Measurements from ENCODE around the gene RMND1. TPM values are rescaled to one million over a fixed set of nuclear protein-coding genes. Genes with fewer than 3 reads are reported as not detected.

Gene RMND1
- polyA plus RNA-seq, 4 donors: 17.5 to 53.6 (median 32.3) TPM

DNA sequence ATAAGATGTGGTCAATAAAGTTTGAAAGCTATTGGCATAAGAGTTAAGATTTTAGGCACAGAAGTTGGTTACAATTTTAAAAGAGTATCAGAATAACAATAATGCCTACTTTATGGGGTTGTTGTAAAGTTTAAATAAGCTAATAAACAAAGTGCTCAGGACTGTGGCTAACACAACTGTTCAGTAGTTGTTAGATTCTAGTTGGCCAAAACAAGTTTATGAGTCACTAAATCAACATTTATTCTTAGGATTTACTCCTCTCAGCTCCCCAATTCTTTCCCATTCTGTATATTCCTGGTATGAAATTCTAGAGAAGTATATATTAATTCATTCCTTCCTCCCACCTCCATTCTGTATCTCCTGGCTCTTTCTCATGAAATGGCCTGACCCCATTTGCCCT lies 14.5 kb downstream of the RMND1 start:
- DNase-seq (no peak), FAIRE-seq (no peak)
- H3K27ac ChIP-seq (ENCODE audit: low read depth in 1 of 3, low read length in 2 of 3): peak overlapping the region in 1 of 3 donors; percentile 64

DNA sequence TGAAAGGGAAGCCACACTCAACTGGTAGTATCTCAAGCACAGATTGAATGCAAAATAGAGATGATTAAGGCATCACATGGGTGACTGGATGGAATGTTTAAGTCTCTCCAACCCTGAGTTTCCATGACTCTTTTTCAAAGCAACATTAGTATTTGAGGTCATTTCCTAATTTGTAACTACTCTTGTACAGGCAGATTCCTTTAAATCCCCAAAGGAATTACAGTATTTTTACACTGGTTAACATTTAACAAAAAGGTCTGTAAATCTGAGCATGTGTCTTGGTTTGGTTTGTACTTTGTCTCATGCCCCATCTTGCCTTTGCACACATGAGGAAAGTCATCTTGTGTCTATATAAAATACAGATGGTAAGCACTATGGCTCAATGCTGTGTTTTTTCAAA lies 15.1 kb downstream of the RMND1 start:
- FAIRE-seq: no peak
- DNase-seq: peak in 1 of 2 donors; percentile 67
- Histone ChIP-seq H3K9me3 (ENCODE audit: control insufficient read depth in 2 of 2, insufficient read depth in 1 of 2, low read depth in 1 of 2, low read length in 1 of 2) (no peaks in the 10 kb centered on the region), H3K4me1 (ENCODE audit: control insufficient read depth in 3 of 3, insufficient read depth in 2 of 3, low read depth in 1 of 3, low read length in 2 of 3) (peaks cover 4 to 21% (median 4%) of the 10 kb centered on the region in 3 donors), H3K27ac (ENCODE audit: low read depth in 1 of 3, low read length in 2 of 3) (peak overlapping the region in 1 of 3 donors; percentile 64), H3K4me3 (ENCODE audit: low read depth in 1 of 3, low read length in 3 of 3) (no peak overlapping the region), H3K27me3 (ENCODE audit: control insufficient read depth in 3 of 3, insufficient read depth in 3 of 3, low read length in 3 of 3) (no peaks in the 10 kb centered on the region), H3K36me3 (ENCODE audit: control insufficient read depth in 3 of 3, insufficient read depth in 2 of 3, low read depth in 1 of 3, low read length in 3 of 3) (peaks cover 0 to 29% (median 6%) of the 10 kb centered on the region in 3 donors)

More for the DNA sequence above, 14.5 kb downstream of the RMND1 start:
- Histone ChIP-seq H3K27me3 (ENCODE audit: control insufficient read depth in 3 of 3, insufficient read depth in 3 of 3, low read length in 3 of 3) (no peaks in the 10 kb centered on the region), H3K4me3 (ENCODE audit: low read depth in 1 of 3, low read length in 3 of 3) (no peak overlapping the region), H3K4me1 (ENCODE audit: control insufficient read depth in 3 of 3, insufficient read depth in 2 of 3, low read depth in 1 of 3, low read length in 2 of 3) (peaks cover 4 to 23% (median 4%) of the 10 kb centered on the region in 3 donors), H3K36me3 (ENCODE audit: control insufficient read depth in 3 of 3, insufficient read depth in 2 of 3, low read depth in 1 of 3, low read length in 3 of 3) (peaks cover 0 to 28% (median 5%) of the 10 kb centered on the region in 3 donors), H3K9me3 (ENCODE audit: control insufficient read depth in 2 of 2, insufficient read depth in 1 of 2, low read depth in 1 of 2, low read length in 1 of 2) (no peaks in the 10 kb centered on the region)

DNA sequence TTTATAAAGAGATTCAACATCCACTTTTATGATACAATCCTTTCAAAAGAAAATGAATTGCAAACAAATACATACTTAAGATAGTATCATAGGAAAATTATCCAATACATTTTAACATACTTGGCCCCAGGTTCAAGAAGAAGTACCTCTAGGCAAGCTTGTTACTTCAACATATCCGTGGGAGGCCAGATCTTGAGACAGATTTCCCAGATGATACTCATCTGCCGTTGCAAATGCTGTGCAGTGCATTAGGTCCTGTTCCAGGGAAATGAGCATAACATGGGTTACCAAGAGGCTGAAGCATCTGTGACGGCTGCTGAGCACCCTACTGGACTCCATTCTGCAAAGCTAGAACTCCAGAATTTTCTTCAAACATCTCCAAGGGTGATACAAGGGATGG lies 15.6 kb downstream of the RMND1 start:
- no peak for DNase-seq
- Histone ChIP-seq H3K9me3 (ENCODE audit: control insufficient read depth in 2 of 2, insufficient read depth in 1 of 2, low read depth in 1 of 2, low read length in 1 of 2) (no peaks in the 10 kb centered on the region), H3K36me3 (ENCODE audit: control insufficient read depth in 3 of 3, insufficient read depth in 2 of 3, low read depth in 1 of 3, low read length in 3 of 3) (peaks cover 0 to 30% (median 9%) of the 10 kb centered on the region in 3 donors), H3K4me1 (ENCODE audit: control insufficient read depth in 3 of 3, insufficient read depth in 2 of 3, low read depth in 1 of 3, low read length in 2 of 3) (peaks cover under 1 to 16% (median 1%) of the 10 kb centered on the region in 3 donors), H3K27me3 (ENCODE audit: control insufficient read depth in 3 of 3, insufficient read depth in 3 of 3, low read length in 3 of 3) (no peaks in the 10 kb centered on the region), H3K4me3 (ENCODE audit: low read depth in 1 of 3, low read length in 3 of 3) (no peak overlapping the region), H3K27ac (ENCODE audit: low read depth in 1 of 3, low read length in 2 of 3) (peak overlapping the region in 2 of 3 donors; percentile 27 to 64)
- no peak for FAIRE-seq
- 69 to 88% (median 70%) methylated on average over 3 of the region's 3 CpGs for WGBS, 3 donors

DNA sequence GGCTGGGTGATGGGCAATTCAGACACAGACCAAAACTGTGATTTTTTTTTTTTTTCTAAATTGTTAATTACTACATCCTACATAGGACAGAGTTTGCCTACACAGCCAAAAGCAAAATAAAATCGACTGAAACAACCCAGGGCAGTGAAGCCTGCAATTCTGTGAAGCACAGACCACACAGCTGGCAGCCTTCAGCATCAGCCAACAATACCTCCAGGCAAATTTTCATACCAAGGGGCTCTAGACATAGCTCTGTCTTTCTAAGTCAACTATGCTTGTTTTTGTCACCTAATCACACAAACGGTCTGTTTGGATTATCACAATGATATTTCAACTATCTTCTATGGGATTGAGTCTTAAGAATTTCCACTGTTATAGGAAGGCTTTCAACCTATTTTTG lies 17.6 kb downstream of the RMND1 start:
- 45 to 63% (median 50%) methylated on average over 2 of the region's 2 CpGs for WGBS, 3 donors
- no peak overlapping the region for H3K4me3 ChIP-seq (ENCODE audit: low read depth in 1 of 3, low read length in 3 of 3)
- no peak for FAIRE-seq

DNA sequence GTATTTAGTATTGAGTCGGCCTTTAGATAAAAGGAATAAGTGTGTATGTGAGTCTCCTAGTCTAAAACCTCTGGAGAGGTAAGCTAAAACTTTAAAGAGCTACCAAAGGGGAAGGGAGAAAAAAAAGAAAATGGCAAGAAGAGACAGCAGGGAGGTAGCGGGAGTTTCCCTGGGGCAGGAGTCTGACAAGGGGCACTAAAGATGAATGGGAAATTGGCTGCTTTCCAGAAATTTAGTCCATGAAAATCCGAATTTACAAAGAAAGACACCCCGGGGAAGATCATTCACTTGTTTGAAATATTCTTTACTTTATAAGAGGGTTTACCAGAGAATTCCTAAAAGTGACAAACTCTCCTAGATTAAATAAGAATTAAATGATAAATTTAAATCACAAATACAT lies 19.3 kb downstream of the RMND1 start:
- no peak for DNase-seq
- no peak overlapping the region for H3K27ac ChIP-seq (ENCODE audit: low read depth in 1 of 3, low read length in 2 of 3)
- peaks cover 0 to 11% (median 0%) of the 10 kb centered on the region in 3 donors for H3K4me1 ChIP-seq (ENCODE audit: control insufficient read depth in 3 of 3, insufficient read depth in 2 of 3, low read depth in 1 of 3, low read length in 2 of 3)
- WGBS, 3 donors: 87 to 95% (median 88%) methylated on average over 4 of the region's 4 CpGs
- H3K4me3 ChIP-seq (ENCODE audit: low read depth in 1 of 3, low read length in 3 of 3): no peak overlapping the region
- no peaks in the 10 kb centered on the region for H3K27me3 ChIP-seq (ENCODE audit: control insufficient read depth in 3 of 3, insufficient read depth in 3 of 3, low read length in 3 of 3)
- no peaks in the 10 kb centered on the region for H3K9me3 ChIP-seq (ENCODE audit: control insufficient read depth in 2 of 2, insufficient read depth in 1 of 2, low read depth in 1 of 2, low read length in 1 of 2)
- no peak for FAIRE-seq
- H3K36me3 ChIP-seq (ENCODE audit: control insufficient read depth in 3 of 3, insufficient read depth in 2 of 3, low read depth in 1 of 3, low read length in 3 of 3): peaks cover 5 to 34% (median 17%) of the 10 kb centered on the region in 3 donors

More for the DNA sequence above, 17.6 kb downstream of the RMND1 start:
- Histone ChIP-seq H3K27me3 (ENCODE audit: control insufficient read depth in 3 of 3, insufficient read depth in 3 of 3, low read length in 3 of 3) (no peaks in the 10 kb centered on the region), H3K9me3 (ENCODE audit: control insufficient read depth in 2 of 2, insufficient read depth in 1 of 2, low read depth in 1 of 2, low read length in 1 of 2) (no peaks in the 10 kb centered on the region), H3K36me3 (ENCODE audit: control insufficient read depth in 3 of 3, insufficient read depth in 2 of 3, low read depth in 1 of 3, low read length in 3 of 3) (peaks cover 0 to 30% (median 15%) of the 10 kb centered on the region in 3 donors), H3K4me1 (ENCODE audit: control insufficient read depth in 3 of 3, insufficient read depth in 2 of 3, low read depth in 1 of 3, low read length in 2 of 3) (peaks cover 0 to 14% (median 0%) of the 10 kb centered on the region in 3 donors), H3K27ac (ENCODE audit: low read depth in 1 of 3, low read length in 2 of 3) (no peak overlapping the region)
- DNase-seq: no peak

DNA sequence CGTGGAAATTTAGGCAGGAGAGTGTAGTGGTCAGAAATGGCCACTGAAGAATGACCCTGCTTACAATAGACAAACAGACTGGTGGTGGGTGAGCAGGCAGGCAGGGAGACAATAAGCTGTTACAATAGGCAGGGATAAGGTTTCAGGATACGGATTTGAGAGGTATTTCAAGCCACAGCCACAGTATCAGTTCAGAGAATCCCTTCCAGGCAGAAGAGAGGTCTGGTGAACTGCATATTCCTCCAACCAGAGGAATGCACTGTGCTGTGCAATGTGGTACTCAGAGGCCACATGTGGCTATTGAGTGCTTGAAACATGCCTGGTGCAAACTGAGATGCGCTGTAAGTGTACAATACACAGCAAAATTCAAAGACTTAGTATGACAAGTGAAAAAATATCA lies 20.6 kb downstream of the RMND1 start:
- peaks cover 5 to 36% (median 17%) of the 10 kb centered on the region in 3 donors for H3K36me3 ChIP-seq (ENCODE audit: control insufficient read depth in 3 of 3, insufficient read depth in 2 of 3, low read depth in 1 of 3, low read length in 3 of 3)
- 91 to 97% (median 96%) methylated on average over 3 of the region's 3 CpGs for WGBS, 3 donors

DNA sequence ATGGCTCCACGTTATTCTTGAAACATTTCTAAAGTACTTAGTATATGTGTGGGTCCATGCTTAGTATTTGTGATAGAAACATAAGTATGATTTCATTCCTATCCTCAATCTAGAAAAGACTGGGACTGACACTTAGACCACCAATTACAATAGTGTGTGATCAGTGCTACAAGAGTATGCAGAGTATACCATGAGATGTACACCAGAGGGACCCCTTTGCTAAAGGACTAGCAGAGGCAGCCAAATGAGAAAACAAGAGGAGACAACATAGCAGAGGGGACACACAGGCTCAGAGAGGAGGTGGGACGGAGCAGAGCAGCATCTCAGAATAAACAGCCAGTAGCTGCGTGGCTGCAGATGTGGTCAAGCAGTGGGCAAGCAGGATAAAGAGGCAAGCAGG lies 21.0 kb downstream of the RMND1 start:
- no peak for DNase-seq

More for the DNA sequence above, 20.6 kb downstream of the RMND1 start:
- no peak for FAIRE-seq
- Histone ChIP-seq H3K4me1 (ENCODE audit: control insufficient read depth in 3 of 3, insufficient read depth in 2 of 3, low read depth in 1 of 3, low read length in 2 of 3) (peaks cover 0 to 2% (median 0%) of the 10 kb centered on the region in 3 donors), H3K4me3 (ENCODE audit: low read depth in 1 of 3, low read length in 3 of 3) (no peak overlapping the region), H3K27me3 (ENCODE audit: control insufficient read depth in 3 of 3, insufficient read depth in 3 of 3, low read length in 3 of 3) (no peaks in the 10 kb centered on the region), H3K27ac (ENCODE audit: low read depth in 1 of 3, low read length in 2 of 3) (no peak overlapping the region), H3K9me3 (ENCODE audit: control insufficient read depth in 2 of 2, insufficient read depth in 1 of 2, low read depth in 1 of 2, low read length in 1 of 2) (no peaks in the 10 kb centered on the region)
- no peak for DNase-seq

DNA sequence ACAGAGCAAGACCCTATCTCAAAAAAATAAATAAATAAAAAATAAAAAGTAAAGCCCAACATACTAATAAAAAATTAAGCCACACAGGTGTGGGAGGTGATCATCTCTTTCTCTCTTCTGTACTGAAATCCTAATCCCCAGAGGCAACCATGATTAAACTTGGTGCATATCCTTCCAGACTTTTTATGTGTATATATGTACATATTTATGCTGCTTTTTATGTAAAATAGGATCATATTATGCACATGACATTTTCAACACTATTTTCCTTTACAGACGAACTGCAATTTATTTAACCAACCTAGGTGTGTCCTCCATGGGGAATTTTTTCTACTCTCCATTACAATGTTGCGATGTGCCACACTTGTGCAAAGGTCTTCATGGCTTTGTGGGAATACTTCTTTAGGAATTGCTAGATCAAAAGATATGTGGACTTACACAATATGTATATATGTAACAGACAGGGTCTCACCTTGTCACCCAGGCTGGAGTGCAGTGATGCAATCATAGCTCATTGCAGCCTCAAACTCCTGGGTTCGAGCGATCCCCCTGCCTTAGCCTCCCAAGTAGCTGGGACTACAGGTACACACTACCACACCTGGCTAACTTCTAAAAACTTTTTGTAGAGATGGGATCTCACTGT lies 23.7 kb downstream of the RMND1 start:
- no peak for FAIRE-seq
- 94 to 95% (median 94%) methylated on average over 4 of the region's 4 CpGs for WGBS, 3 donors

More for the DNA sequence above, 21.0 kb downstream of the RMND1 start:
- H3K27ac ChIP-seq (ENCODE audit: low read depth in 1 of 3, low read length in 2 of 3): no peak overlapping the region
- WGBS, 3 donors: 88 to 94% (median 92%) methylated on average over 3 of the region's 3 CpGs
- H3K4me3 ChIP-seq (ENCODE audit: low read depth in 1 of 3, low read length in 3 of 3): no peak overlapping the region
- no peak for FAIRE-seq
- no peaks in the 10 kb centered on the region for H3K27me3 ChIP-seq (ENCODE audit: control insufficient read depth in 3 of 3, insufficient read depth in 3 of 3, low read length in 3 of 3)
- H3K9me3 ChIP-seq (ENCODE audit: control insufficient read depth in 2 of 2, insufficient read depth in 1 of 2, low read depth in 1 of 2, low read length in 1 of 2): no peaks in the 10 kb centered on the region
- H3K36me3 ChIP-seq (ENCODE audit: control insufficient read depth in 3 of 3, insufficient read depth in 2 of 3, low read depth in 1 of 3, low read length in 3 of 3): peaks cover 5 to 38% (median 17%) of the 10 kb centered on the region in 3 donors
- H3K4me1 ChIP-seq (ENCODE audit: control insufficient read depth in 3 of 3, insufficient read depth in 2 of 3, low read depth in 1 of 3, low read length in 2 of 3): no peaks in the 10 kb centered on the region

More for the DNA sequence above, 23.7 kb downstream of the RMND1 start:
- H3K4me1 ChIP-seq (ENCODE audit: control insufficient read depth in 3 of 3, insufficient read depth in 2 of 3, low read depth in 1 of 3, low read length in 2 of 3): no peaks in the 10 kb centered on the region
- H3K27ac ChIP-seq (ENCODE audit: low read depth in 1 of 3, low read length in 2 of 3): no peak overlapping the region
- no peak overlapping the region for H3K4me3 ChIP-seq (ENCODE audit: low read depth in 1 of 3, low read length in 3 of 3)
- H3K9me3 ChIP-seq (ENCODE audit: control insufficient read depth in 2 of 2, insufficient read depth in 1 of 2, low read depth in 1 of 2, low read length in 1 of 2): no peaks in the 10 kb centered on the region
- no peak for DNase-seq
- H3K27me3 ChIP-seq (ENCODE audit: control insufficient read depth in 3 of 3, insufficient read depth in 3 of 3, low read length in 3 of 3): no peaks in the 10 kb centered on the region
- peaks cover 8 to 44% (median 28%) of the 10 kb centered on the region in 3 donors for H3K36me3 ChIP-seq (ENCODE audit: control insufficient read depth in 3 of 3, insufficient read depth in 2 of 3, low read depth in 1 of 3, low read length in 3 of 3)

Data from small intestine (tissue), 7 donors.